Stimulated activated CD8-positive, alpha-beta memory T cell treated with anti-CD3 and anti-CD28 coated beads, Interleukin-2, amount 100 ng/mL, for 1 hour (primary cell): Measurements from ENCODE around the gene ESR2.
"Not testable (repeated sequence)": the region's sequence is repeated elsewhere in the genome, so short reads cannot be mapped to it uniquely, and the experiment has no call there.

Experiments
- DNase-seq, 2 donors: peaks; one replicate each; pipeline ENCODE4 v3.0.0-alpha.2; 2020; ENCODE audit warnings: low read depth in 2 of 2

ESR2 gene

GRCh38 chr14:64147126-64147790 lies 146.9 kb downstream of the ESR2 start:
- DNase-seq = no peak

GRCh38 chr14:64137657-64138290 lies 156.4 kb downstream of the ESR2 start:
- DNase-seq = no peak

- no peak for DNase-seq
Observed at GRCh38 chr14:64126548-64126947, 167.6 kb downstream of the ESR2 start.

- no peak for DNase-seq
Observed at GRCh38 chr14:64125270-64125669, 168.9 kb downstream of the ESR2 start.

GRCh38 chr14:64123241-64123822 lies 170.8 kb downstream of the ESR2 start:
- no peak for DNase-seq

- DNase-seq = no peak
Observed at GRCh38 chr14:64119980-64120379, 174.2 kb downstream of the ESR2 start.

GRCh38 chr14:64119500-64119899 lies 174.7 kb downstream of the ESR2 start:
- no peak for DNase-seq

- no peak for DNase-seq
Observed at GRCh38 chr14:64118892-64119291, 175.3 kb downstream of the ESR2 start.

- not testable (repeated sequence) for DNase-seq
Observed at GRCh38 chr14:64118403-64118742, 175.8 kb downstream of the ESR2 start.

GRCh38 chr14:64117671-64118402 lies 176.3 kb downstream of the ESR2 start:
- no peak for DNase-seq

GRCh38 chr14:64115401-64115800 lies 178.8 kb downstream of the ESR2 start:
- DNase-seq = no peak

GRCh38 chr14:64114796-64115195 lies 179.4 kb downstream of the ESR2 start:
- no peak for DNase-seq

- DNase-seq = no peak
Observed at GRCh38 chr14:64114166-64114565, 180.0 kb downstream of the ESR2 start.

- DNase-seq = no peak
Observed at GRCh38 chr14:64112867-64113678, 181.1 kb downstream of the ESR2 start.

GRCh38 chr14:64110802-64111201 lies 183.4 kb downstream of the ESR2 start:
- no peak for DNase-seq

- no peak for DNase-seq
Observed at GRCh38 chr14:64109819-64110554, 184.2 kb downstream of the ESR2 start.

GRCh38 chr14:64107438-64107837 lies 186.7 kb downstream of the ESR2 start:
- DNase-seq = no peak

GRCh38 chr14:64098120-64098519 lies 196.1 kb downstream of the ESR2 start:
- DNase-seq = no peak

- DNase-seq = no peak
Observed at GRCh38 chr14:64095620-64096019, 198.6 kb downstream of the ESR2 start.

GRCh38 chr14:64092940-64093339 lies 201.2 kb downstream of the ESR2 start:
- no peak for DNase-seq

GRCh38 chr14:64092338-64092737 lies 201.8 kb downstream of the ESR2 start:
- no peak for DNase-seq
